HepG2 (cell line): Measurements from ENCODE around the gene CCDC120. TPM values are rescaled to one million over a fixed set of nuclear protein-coding genes. Genes with fewer than 3 reads are reported as not detected.

Experiments
- ATF7-NPFF ChIP-seq: sonication (generic); formaldehyde crosslinking; IDR thresholded peaks from 2 replicates; pipeline ENCODE4 v1.8.1; 2023; ENCODE audit warnings: mild to moderate bottlenecking, low read depth, missing genetic modification reagents, moderate library complexity
- CEBPB ChIP-seq: IDR thresholded peaks from 2 replicates; pipeline ENCODE4 v1.6.1; 2011; ENCODE audit warnings: low read depth, low read length, improper control_type of control experiment, borderline replicate concordance
- CEBPG ChIP-seq: IDR thresholded peaks from 2 replicates; pipeline ENCODE4 v1.6.1; 2016
- ETV5 ChIP-seq: IDR thresholded peaks from 2 replicates; pipeline ENCODE4 v1.6.1; 2018; ENCODE audit warnings: missing biosample characterization, missing genetic modification reagents, inconsistent platforms, borderline replicate concordance
- FOSL2 ChIP-seq: sonication (generic); formaldehyde crosslinking; IDR thresholded peaks from 2 replicates; pipeline ENCODE4 v1.4.0; 2020; ENCODE audit warnings: missing genetic modification reagents
- GATAD2A ChIP-seq: IDR thresholded peaks from 2 replicates; pipeline ENCODE4 v1.6.1; 2016
- GTF3A ChIP-seq: sonication (generic); formaldehyde crosslinking; conservative IDR thresholded peaks from 2 replicates; pipeline ENCODE4 v1.4.0; 2020; ENCODE audit warnings: mild to moderate bottlenecking, missing genetic modification reagents
- IKZF1 ChIP-seq: fragments of 450-650 bp; IDR thresholded peaks from 2 replicates; pipeline ENCODE4 v1.7.1; 2016
- MAFK ChIP-seq, 2 experiments: IDR thresholded peaks in 1 of 2; conservative IDR thresholded peaks in 1 of 2; 2 replicates each; pipeline ENCODE4 v1.6.1; 2011; ENCODE audit warnings: improper control_type of control experiment in 2 of 2, low read length in 2 of 2
- NFE2L2 ChIP-seq: fragments of 150-350 bp; IDR thresholded peaks from 2 replicates; pipeline ENCODE4 v1.6.1; 2014; ENCODE audit warnings: low read length
- PRDM15 ChIP-seq: sonication (generic); formaldehyde crosslinking; IDR thresholded peaks from 2 replicates; pipeline ENCODE4 v1.4.0; 2020; ENCODE audit warnings: missing genetic modification reagents
- SAP130 ChIP-seq: IDR thresholded peaks from 2 replicates; pipeline ENCODE4 v1.6.1; 2016; ENCODE audit warnings: low read depth
- SOX6 ChIP-seq, 2 experiments: fragments of 450-650 bp in 1 of 2; sonication (generic) in 1 of 2; formaldehyde crosslinking in 1 of 2; IDR thresholded peaks; 2 replicates each; pipeline versions ENCODE4 v1.4.0 to v1.6.1; 2017 to 2020; ENCODE audit warnings: antibody characterized with exemption in 1 of 2, mild to moderate bottlenecking in 1 of 2, missing genetic modification reagents in 1 of 2
- ZNF556 ChIP-seq: sonication (generic); formaldehyde crosslinking; IDR thresholded peaks from 2 replicates; pipeline ENCODE4 v1.4.0; 2020; ENCODE audit warnings: mild to moderate bottlenecking, missing genetic modification reagents, borderline replicate concordance
- ZNF788 ChIP-seq: sonication (generic); formaldehyde crosslinking; IDR thresholded peaks from 2 replicates; pipeline ENCODE4 v1.5.0; 2020; ENCODE audit warnings: mild to moderate bottlenecking, missing genetic modification reagents, borderline replicate concordance
- polyA plus RNA-seq, 8 experiments: library from polyadenylated mRNA; depleted of rRNA in 3 of 8; stranded (reverse) in 7 of 8; unstranded in 1 of 8; fragments of >200 nt; fragmentation: Illumina TruSeq in 4 of 8; extraction: Trizol in 4 of 8; gene quantifications; 2 replicates each; pipeline versions ENCODE4 v1.2.1 to v1.2.3, GENCODE V29; 2011 to 2016; ENCODE audit warnings: low read depth in 4 of 8, missing spikeins in 1 of 8, mixed read lengths in 1 of 8; ENCODE audit not compliant: insufficient read depth in 1 of 8
- total RNA-seq, 5 experiments: library from RNA; depleted of rRNA; stranded (reverse); fragments of >200 nt; fragmentation: Illumina TruSeq; extraction: Trizol; gene quantifications; 2 replicates each; pipeline ENCODE4 v1.2.3, GENCODE V29; 2016; ENCODE audit warnings: low read depth in 1 of 5
- TF ChIP-seq, protein P1 (sequence below): sonication (generic); formaldehyde crosslinking; IDR thresholded peaks from 2 replicates; pipeline ENCODE4 v1.4.0; 2020; ENCODE audit warnings: missing genetic modification reagents
- TF ChIP-seq, protein P2 (sequence below): sonication (generic); formaldehyde crosslinking; conservative IDR thresholded peaks from 2 replicates; pipeline ENCODE4 v1.8.1; 2023; ENCODE audit warnings: missing genetic modification reagents
- TF ChIP-seq, protein P3 (sequence below): sonication (generic); formaldehyde crosslinking; IDR thresholded peaks from 2 replicates; pipeline ENCODE4 v1.5.1; 2020; ENCODE audit warnings: mild to moderate bottlenecking, missing genetic modification reagents, moderate library complexity

Gene CCDC120
- total and polyA plus RNA-seq, 2 of the 13 experiments (the other 11 are each of a cell fraction or from before 2014, with no cell fraction given) = 0.89 to 3.2 TPM

GRCh38 chrX:49039598-49040375, 19.0 kb upstream of the CCDC120 start (continued):
- TF ChIP-seq, protein P1, sequence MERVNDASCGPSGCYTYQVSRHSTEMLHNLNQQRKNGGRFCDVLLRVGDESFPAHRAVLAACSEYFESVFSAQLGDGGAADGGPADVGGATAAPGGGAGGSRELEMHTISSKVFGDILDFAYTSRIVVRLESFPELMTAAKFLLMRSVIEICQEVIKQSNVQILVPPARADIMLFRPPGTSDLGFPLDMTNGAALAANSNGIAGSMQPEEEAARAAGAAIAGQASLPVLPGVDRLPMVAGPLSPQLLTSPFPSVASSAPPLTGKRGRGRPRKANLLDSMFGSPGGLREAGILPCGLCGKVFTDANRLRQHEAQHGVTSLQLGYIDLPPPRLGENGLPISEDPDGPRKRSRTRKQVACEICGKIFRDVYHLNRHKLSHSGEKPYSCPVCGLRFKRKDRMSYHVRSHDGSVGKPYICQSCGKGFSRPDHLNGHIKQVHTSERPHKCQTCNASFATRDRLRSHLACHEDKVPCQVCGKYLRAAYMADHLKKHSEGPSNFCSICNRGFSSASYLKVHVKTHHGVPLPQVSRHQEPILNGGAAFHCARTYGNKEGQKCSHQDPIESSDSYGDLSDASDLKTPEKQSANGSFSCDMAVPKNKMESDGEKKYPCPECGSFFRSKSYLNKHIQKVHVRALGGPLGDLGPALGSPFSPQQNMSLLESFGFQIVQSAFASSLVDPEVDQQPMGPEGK (CRISPR knock-in tag) = 0 out of 2 replicates have a peak, but pooled peaks have one; percentile 46
- TF ChIP-seq FOSL2 (CRISPR knock-in tag) (peak; percentile 52), SOX6 (IDR thresholded peaks at IDR 0.05) (no peak), SOX6 (CRISPR knock-in tag; IDR thresholded peaks at IDR 0.05) (peak; percentile 17; the same call in 1 of the 2 replicates), CEBPB (peak; percentile 82), NFE2L2 (peak; percentile 99), IKZF1 (no peak), GATAD2A (CRISPR knock-in tag) (0 out of 2 replicates have a peak, but pooled peaks have one; percentile 20), PRDM15 (no peak), CEBPG (CRISPR knock-in tag) (peak; percentile 76), MAFK (conservative IDR thresholded peaks at IDR 0.05 in 1 of 2, IDR thresholded peaks at IDR 0.05 in 1 of 2; ENCODE audit: low read length in 2 of 2) (peak; percentile 98 to 99), ETV5 (CRISPR knock-in tag) (peak; percentile 33; the same call in 1 of the 2 replicates), GTF3A (CRISPR knock-in tag) (no peak), ZNF556 (CRISPR knock-in tag) (no peak), SAP130 (CRISPR knock-in tag) (peak; percentile 25; the same call in 1 of the 2 replicates), ATF7-NPFF (CRISPR knock-in tag) (no peak), ZNF788 (CRISPR knock-in tag) (no peak)
- TF ChIP-seq, protein P2, sequence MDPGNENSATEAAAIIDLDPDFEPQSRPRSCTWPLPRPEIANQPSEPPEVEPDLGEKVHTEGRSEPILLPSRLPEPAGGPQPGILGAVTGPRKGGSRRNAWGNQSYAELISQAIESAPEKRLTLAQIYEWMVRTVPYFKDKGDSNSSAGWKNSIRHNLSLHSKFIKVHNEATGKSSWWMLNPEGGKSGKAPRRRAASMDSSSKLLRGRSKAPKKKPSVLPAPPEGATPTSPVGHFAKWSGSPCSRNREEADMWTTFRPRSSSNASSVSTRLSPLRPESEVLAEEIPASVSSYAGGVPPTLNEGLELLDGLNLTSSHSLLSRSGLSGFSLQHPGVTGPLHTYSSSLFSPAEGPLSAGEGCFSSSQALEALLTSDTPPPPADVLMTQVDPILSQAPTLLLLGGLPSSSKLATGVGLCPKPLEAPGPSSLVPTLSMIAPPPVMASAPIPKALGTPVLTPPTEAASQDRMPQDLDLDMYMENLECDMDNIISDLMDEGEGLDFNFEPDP (CRISPR knock-in tag) = no peak
- TF ChIP-seq, protein P3, sequence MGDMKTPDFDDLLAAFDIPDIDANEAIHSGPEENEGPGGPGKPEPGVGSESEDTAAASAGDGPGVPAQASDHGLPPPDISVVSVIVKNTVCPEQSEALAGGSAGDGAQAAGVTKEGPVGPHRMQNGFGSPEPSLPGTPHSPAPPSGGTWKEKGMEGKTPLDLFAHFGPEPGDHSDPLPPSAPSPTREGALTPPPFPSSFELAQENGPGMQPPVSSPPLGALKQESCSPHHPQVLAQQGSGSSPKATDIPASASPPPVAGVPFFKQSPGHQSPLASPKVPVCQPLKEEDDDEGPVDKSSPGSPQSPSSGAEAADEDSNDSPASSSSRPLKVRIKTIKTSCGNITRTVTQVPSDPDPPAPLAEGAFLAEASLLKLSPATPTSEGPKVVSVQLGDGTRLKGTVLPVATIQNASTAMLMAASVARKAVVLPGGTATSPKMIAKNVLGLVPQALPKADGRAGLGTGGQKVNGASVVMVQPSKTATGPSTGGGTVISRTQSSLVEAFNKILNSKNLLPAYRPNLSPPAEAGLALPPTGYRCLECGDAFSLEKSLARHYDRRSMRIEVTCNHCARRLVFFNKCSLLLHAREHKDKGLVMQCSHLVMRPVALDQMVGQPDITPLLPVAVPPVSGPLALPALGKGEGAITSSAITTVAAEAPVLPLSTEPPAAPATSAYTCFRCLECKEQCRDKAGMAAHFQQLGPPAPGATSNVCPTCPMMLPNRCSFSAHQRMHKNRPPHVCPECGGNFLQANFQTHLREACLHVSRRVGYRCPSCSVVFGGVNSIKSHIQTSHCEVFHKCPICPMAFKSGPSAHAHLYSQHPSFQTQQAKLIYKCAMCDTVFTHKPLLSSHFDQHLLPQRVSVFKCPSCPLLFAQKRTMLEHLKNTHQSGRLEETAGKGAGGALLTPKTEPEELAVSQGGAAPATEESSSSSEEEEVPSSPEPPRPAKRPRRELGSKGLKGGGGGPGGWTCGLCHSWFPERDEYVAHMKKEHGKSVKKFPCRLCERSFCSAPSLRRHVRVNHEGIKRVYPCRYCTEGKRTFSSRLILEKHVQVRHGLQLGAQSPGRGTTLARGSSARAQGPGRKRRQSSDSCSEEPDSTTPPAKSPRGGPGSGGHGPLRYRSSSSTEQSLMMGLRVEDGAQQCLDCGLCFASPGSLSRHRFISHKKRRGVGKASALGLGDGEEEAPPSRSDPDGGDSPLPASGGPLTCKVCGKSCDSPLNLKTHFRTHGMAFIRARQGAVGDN (CRISPR knock-in tag) = peak; percentile 32; the same call in 1 of the 2 replicates
